Urinary bladder (tissue), 4 donors: ENCODE results near the gene METTL2B. TPM values are rescaled to one million over a fixed set of nuclear protein-coding genes. Genes with fewer than 3 reads are reported as not detected.
A peak's percentile ranks its signal among the peaks of the same experiment; 100 is the strongest.
"Not testable (repeated sequence)": the region's sequence is repeated elsewhere in the genome, so short reads cannot be mapped to it uniquely, and the experiment has no call there.

Source experiments
- DNase-seq: peaks from one replicate; pipeline ENCODE4 v3.0.0-alpha.2; 2015; ENCODE audit errors: extremely low spot score
- H3K27ac ChIP-seq: one replicate; pipeline ENCODE4 v1.5.1; 2013; ENCODE audit warnings: low read depth, mild to moderate bottlenecking, moderate library complexity
- H3K36me3 ChIP-seq: one replicate; pipeline ENCODE4 v1.6.1; 2013; ENCODE audit warnings: mild to moderate bottlenecking, moderate library complexity; ENCODE audit not compliant: insufficient read depth
- H3K4me1 ChIP-seq: one replicate; pipeline ENCODE4 v1.6.1; 2013; ENCODE audit warnings: mild to moderate bottlenecking, moderate library complexity; ENCODE audit not compliant: insufficient read depth
- H3K4me3 ChIP-seq: one replicate; pipeline ENCODE4 v1.5.1; 2013; ENCODE audit warnings: low read depth, low read length
- WGBS: extraction: QIAGEN DNeasy Blood & Tissue Kit; methylation state at CpG from one replicate; pipeline ENCODE4 v1.1.7; 2013; 5-methylcytosine and 5-hydroxymethylcytosine counted together
- polyA plus RNA-seq: library from polyadenylated mRNA; stranded (reverse); fragments of 200-250 nt; gene quantifications from one replicate; pipeline ENCODE4 v1.2.3, GENCODE V29; 2013
- total RNA-seq: library from RNA; depleted of rRNA; stranded (reverse); fragments of >200 nt; gene quantifications from one replicate; pipeline ENCODE4 v1.2.3, GENCODE V29; 2014
- donor health status: healthy with polysubstance abuse.
- donor health status: healthy.

METTL2B gene
- total and polyA plus RNA-seq, 2 donors = 12.1 to 32.5 TPM

DNA sequence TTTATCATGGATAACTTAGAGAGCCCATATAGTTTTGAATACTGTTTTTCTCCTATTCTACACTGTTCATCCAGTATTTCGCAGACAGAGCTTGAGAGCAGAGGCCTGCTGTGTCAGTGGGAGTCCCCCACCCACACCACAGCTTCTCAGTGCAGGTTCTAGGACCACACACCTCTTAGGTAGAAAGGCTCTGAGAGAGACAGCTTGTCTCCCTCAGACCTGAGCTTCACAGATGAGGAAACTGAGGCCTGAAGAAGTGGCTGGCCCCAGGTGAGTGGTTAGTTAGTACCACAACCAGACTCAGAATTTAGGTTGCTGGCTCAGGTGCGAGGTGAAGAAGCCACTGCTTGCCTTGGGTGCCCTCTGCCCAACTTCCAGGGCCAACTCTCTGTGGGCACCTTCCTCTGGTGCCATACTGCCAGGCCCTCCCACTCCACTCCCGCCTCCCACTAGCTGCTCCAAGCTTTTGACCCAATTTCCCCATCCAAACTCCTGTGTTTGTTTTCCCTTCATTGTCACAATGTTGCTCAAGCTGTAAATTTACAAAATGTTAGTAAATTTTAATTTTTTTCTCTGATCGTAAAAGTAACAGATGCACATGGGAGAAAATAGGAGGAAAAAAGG lies 28.5 kb upstream of the METTL2B start:
- H3K4me3 ChIP-seq = no peak overlapping the region
- 72% methylated on average over 4 of the region's 4 CpGs for WGBS
- H3K4me1 ChIP-seq = no peaks in the 10 kb centered on the region
- no peak overlapping the region for H3K27ac ChIP-seq
- H3K36me3 ChIP-seq = no peaks in the 10 kb centered on the region
- no peak for DNase-seq

- WGBS = 87% methylated on average over 6 of the region's 6 CpGs
- no peak for DNase-seq
- Histone ChIP-seq H3K4me1 (no peaks in the 10 kb centered on the region), H3K4me3 (no peak overlapping the region), H3K27ac (no peak overlapping the region), H3K36me3 (no peaks in the 10 kb centered on the region)
Observed at GRCh38 chr7:128448751-128449302, 27.7 kb upstream of the METTL2B start.

DNA sequence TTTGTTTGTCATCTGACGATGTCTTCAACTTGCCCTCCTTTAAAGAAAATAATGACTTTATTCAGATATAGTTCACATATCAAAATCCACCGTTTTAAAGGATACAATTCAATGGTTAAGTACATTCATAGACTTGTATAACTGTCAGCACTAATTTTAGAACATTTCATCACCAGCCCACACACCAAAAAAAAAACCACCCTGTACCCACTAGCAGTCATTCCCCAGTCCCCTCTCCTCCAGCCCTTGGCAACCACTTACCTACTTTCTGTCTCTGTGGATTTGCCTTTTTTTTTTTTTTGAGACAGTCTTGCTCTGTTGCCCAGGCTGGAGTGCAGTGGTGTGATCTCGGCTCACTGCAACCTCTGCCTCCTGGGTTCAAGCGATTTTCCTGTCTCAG lies 26.1 kb upstream of the METTL2B start:
- Histone ChIP-seq H3K4me3 (no peak overlapping the region), H3K27ac (no peak overlapping the region), H3K36me3 (no peaks in the 10 kb centered on the region), H3K4me1 (no peaks in the 10 kb centered on the region)
- WGBS = 70% methylated on average over 4 of the region's 4 CpGs
- DNase-seq = no peak

DNA sequence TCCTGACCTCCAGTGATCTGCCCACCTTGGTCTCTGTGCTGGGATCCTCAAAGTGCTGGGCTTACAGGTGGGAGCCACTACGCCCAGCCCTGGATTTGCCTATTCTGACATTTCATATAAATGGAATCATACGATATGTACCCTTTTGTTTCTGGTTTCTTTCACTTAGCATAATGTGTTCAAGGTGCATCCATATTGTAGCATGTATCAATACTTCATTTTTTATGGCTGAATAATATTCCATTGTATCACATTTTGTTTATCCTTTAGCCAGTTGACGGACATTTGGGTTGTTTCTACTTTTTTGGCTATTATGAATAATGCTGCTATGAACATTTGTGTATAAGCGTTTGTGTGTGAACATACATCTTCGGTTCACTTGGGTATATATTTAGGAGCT lies 25.6 kb upstream of the METTL2B start:
- no peak for DNase-seq
- WGBS = 91% methylated on average over 5 of the region's 5 CpGs
- Histone ChIP-seq H3K27ac (no peak overlapping the region), H3K4me1 (no peaks in the 10 kb centered on the region), H3K36me3 (no peaks in the 10 kb centered on the region), H3K4me3 (no peak overlapping the region)

- Histone ChIP-seq H3K36me3 (no peaks in the 10 kb centered on the region), H3K27ac (no peak overlapping the region), H3K4me3 (no peak overlapping the region), H3K4me1 (no peaks in the 10 kb centered on the region)
- no peak for DNase-seq
- 75% methylated on average over 1 of the region's 1 CpG for WGBS
Observed at GRCh38 chr7:128452552-128452951, 24.0 kb upstream of the METTL2B start.

- WGBS = 14% methylated on average over 23 of the region's 23 CpGs
Observed at GRCh38 chr7:128453836-128454804, 22.4 kb upstream of the METTL2B start.

GRCh38 chr7:128454808-128455542 lies 21.6 kb upstream of the METTL2B start:
- Histone ChIP-seq H3K36me3 (no peaks in the 10 kb centered on the region), H3K4me1 (no peaks in the 10 kb centered on the region), H3K27ac (peak overlapping the region; percentile 92), H3K4me3 (peak overlapping the region; percentile 83)
- DNase-seq = no peak
- WGBS = 45% methylated on average over 25 of the region's 25 CpGs

More at GRCh38 chr7:128453836-128454804, 22.4 kb upstream of the METTL2B start:
- Histone ChIP-seq H3K4me3 (no peak overlapping the region), H3K36me3 (no peaks in the 10 kb centered on the region), H3K27ac (peak overlapping the region; percentile 92), H3K4me1 (no peaks in the 10 kb centered on the region)
- peak; percentile 68 for DNase-seq

GRCh38 chr7:128455543-128456254 lies 20.8 kb upstream of the METTL2B start, which contains the start of gene HILPDA:
HILPDA (plus strand) TSS chr7:128455878; CDS start chr7:128457269, 1,391 bp downstream.
- Histone ChIP-seq H3K36me3 (no peaks in the 10 kb centered on the region), H3K4me1 (no peaks in the 10 kb centered on the region), H3K27ac (peak within 1 kb of the TSS; percentile 92), H3K4me3 (peak within 1 kb of the TSS; percentile 83)
- peak; percentile 76 for DNase-seq
- WGBS = under 1% methylated on average over 64 of the region's 64 CpGs

DNA sequence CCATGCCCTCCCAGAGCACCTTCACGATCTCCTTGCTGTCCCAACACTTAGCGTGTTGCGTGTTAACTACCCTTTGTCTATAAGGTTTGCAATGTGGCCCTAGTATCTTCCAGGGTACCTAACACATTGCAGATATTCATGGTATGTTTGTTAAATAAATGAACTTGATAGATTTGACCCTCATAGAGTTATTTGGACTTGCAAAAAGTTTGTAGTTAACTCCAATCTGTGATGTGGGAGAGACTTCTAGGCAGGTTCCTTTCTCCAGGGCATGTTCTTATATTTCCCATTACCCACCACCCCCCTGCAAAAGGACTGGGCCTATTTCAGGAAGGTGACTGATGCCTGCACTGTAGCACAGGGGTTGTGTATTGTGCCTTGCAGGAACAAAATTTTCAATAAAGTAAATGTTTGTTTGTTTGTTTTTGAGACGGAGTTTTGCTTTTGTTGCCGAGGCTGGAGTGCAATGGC lies 20.3 kb upstream of the METTL2B start:
- peak overlapping the region; percentile 83 for H3K4me3 ChIP-seq
- no peaks in the 10 kb centered on the region for H3K36me3 ChIP-seq
- no peaks in the 10 kb centered on the region for H3K4me1 ChIP-seq
- no peak for DNase-seq
- 4% methylated on average over 5 of the region's 5 CpGs for WGBS
- H3K27ac ChIP-seq = peak overlapping the region; percentile 41

- not testable (repeated sequence) for H3K27ac ChIP-seq, H3K4me1 ChIP-seq, H3K36me3 ChIP-seq, DNase-seq, H3K4me3 ChIP-seq
- WGBS = 92% methylated on average over 6 of the region's 6 CpGs
Observed at GRCh38 chr7:128457385-128457784, 19.2 kb upstream of the METTL2B start.

- WGBS = 64% methylated on average over 3 of the region's 3 CpGs
- no peak overlapping the region for H3K27ac ChIP-seq
- no peak for DNase-seq
- H3K4me1 ChIP-seq = no peaks in the 10 kb centered on the region
- no peak overlapping the region for H3K4me3 ChIP-seq
- H3K36me3 ChIP-seq = no peaks in the 10 kb centered on the region
Observed at GRCh38 chr7:128458956-128459355, 17.6 kb upstream of the METTL2B start.

DNA sequence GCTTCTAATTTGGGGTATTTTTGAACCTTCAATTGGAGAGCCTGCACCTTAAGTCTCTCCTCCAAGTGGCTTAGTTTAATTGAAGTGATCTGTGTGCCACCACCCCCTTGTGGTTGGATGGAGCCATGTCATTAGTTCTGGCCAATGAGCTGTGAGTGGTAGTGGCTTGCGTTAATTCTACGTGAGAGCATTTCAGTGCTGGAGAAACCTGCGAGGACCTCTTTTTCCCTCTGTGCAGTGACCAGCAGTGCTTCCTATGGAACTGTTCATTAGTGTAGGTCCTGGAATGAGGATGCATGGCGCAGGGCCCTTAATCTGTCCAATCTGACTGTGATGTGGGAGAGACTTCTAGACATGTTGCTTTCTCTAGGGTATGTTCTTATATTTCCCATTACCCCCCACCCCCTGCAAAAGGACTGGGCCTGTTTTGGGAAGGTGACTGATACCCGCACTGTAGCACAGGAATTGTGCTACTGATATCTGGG lies 17.1 kb upstream of the METTL2B start:
- Histone ChIP-seq H3K4me3 (no peak overlapping the region), H3K36me3 (no peaks in the 10 kb centered on the region), H3K27ac (no peak overlapping the region), H3K4me1 (no peaks in the 10 kb centered on the region)
- 37% methylated on average over 5 of the region's 5 CpGs for whole genome bisulfite sequencing
- no peak for DNase-seq
